OCI-LY7 (cell line): ENCODE data around the gene PRR7. TPM values are rescaled to one million over a fixed set of nuclear protein-coding genes. Genes with fewer than 3 reads are reported as not detected.

Source experiments
- BruUV-seq: library from RNA; stranded (reverse); fragments of 400-500 nt; replicated peaks from 2 replicates; lab custom pipeline; 2021; lab: Mats Ljungman, UMichigan
- CTCF ChIA-PET: fragments of 300-600 bp; sonication (Branson Sonifier 250); formaldehyde crosslinking; loops from one replicate; lab custom pipeline; 2022; ENCODE audit warnings: antibody characterized with exemption; ENCODE audit not compliant: unreplicated experiment; lab: Charles Lee
- POLR2A ChIA-PET: fragments of 300-600 bp; sonication (Branson Sonifier 250); formaldehyde crosslinking; loops from one replicate; lab custom pipeline; 2022; ENCODE audit warnings: antibody characterized with exemption; lab: Charles Lee
- DNase-seq: peaks from one replicate; pipeline ENCODE4 v3.0.0-alpha.2; 2015; ENCODE audit warnings: low spot score
- H2AFZ ChIP-seq: fragments of 200-600 bp; sonication (generic), shearing (Covaris generic); 2 replicates; pipeline ENCODE4 v1.6.1; 2014; ENCODE audit warnings: mild to moderate bottlenecking, antibody characterized with exemption, low read length, moderate library complexity
- H3K27ac ChIP-seq: fragments of 200-600 bp; sonication (generic); 2 replicates; pipeline ENCODE4 v1.5.1; 2014; ENCODE audit warnings: mixed run types, low read depth, mild to moderate bottlenecking, moderate library complexity, low read length, inconsistent platforms; ENCODE audit not compliant: poor library complexity, severe bottlenecking
- H3K36me3 ChIP-seq: fragments of 200-600 bp; sonication (generic); 2 replicates; pipeline ENCODE4 v1.6.1; 2014; ENCODE audit warnings: mild to moderate bottlenecking, antibody characterized with exemption, low read length, moderate library complexity, mixed read lengths; ENCODE audit not compliant: insufficient read depth
- H3K4me1 ChIP-seq: fragments of 200-600 bp; sonication (generic); 2 replicates; pipeline ENCODE4 v1.5.1; 2014; ENCODE audit warnings: mild to moderate bottlenecking, low read length; ENCODE audit not compliant: insufficient read depth, poor library complexity, severe bottlenecking
- H3K4me2 ChIP-seq: fragments of 200-600 bp; sonication (generic); 2 replicates; pipeline ENCODE4 v1.6.1; 2014; ENCODE audit warnings: mild to moderate bottlenecking, low read length
- H3K4me3 ChIP-seq: fragments of 200-600 bp; sonication (generic); 2 replicates; pipeline ENCODE4 v1.5.1; 2014; ENCODE audit warnings: mild to moderate bottlenecking, low read depth, low read length; ENCODE audit not compliant: poor library complexity, severe bottlenecking
- H3K79me2 ChIP-seq: fragments of 200-600 bp; sonication (generic); 2 replicates; pipeline ENCODE4 v1.6.1; 2016; ENCODE audit warnings: low read depth, mild to moderate bottlenecking, low read length, moderate library complexity, mixed read lengths; ENCODE audit not compliant: insufficient read depth
- H3K9me2 ChIP-seq: fragments of 200-600 bp; sonication (generic); 2 replicates; pipeline ENCODE4 v1.6.1; 2016; ENCODE audit warnings: mild to moderate bottlenecking, low read length, mixed read lengths; ENCODE audit not compliant: insufficient read depth
- H3K9me3 ChIP-seq: fragments of 200-600 bp; sonication (generic); 2 replicates; pipeline ENCODE4 v1.6.1; 2014; ENCODE audit warnings: mild to moderate bottlenecking, mixed run types, low read length, mixed read lengths
- H4K20me1 ChIP-seq: fragments of 200-600 bp; sonication (generic); 2 replicates; pipeline ENCODE4 v1.6.1; 2014; ENCODE audit warnings: mild to moderate bottlenecking, antibody characterized with exemption, low read length, moderate library complexity, mixed read lengths; ENCODE audit not compliant: insufficient read depth
- CTCF ChIP-seq: fragments of 200-600 bp; sonication (generic); conservative IDR thresholded peaks from 2 replicates; pipeline ENCODE4 v1.5.1; 2014; ENCODE audit warnings: mild to moderate bottlenecking, antibody characterized with exemption, low read length, moderate library complexity, mixed read lengths
- EZH2phosphoT487 ChIP-seq: fragments of 200-600 bp; sonication (generic); IDR thresholded peaks from 2 replicates; pipeline ENCODE4 v1.6.1; 2018; ENCODE audit warnings: low read depth, borderline replicate concordance, mild to moderate bottlenecking, mixed run types, antibody characterized with exemption, low read length, moderate library complexity, mixed read lengths
- intact Hi-C: fragments of 100-400 bp; cut with micrococcal nuclease; formaldehyde crosslinking; loops from one replicate; pipeline ENCODE4 v1.10.0; 2022; ENCODE audit not compliant: unreplicated experiment
- total RNA-seq, 2 experiments: library from RNA; depleted of rRNA in 1 of 2; stranded (reverse); fragments of >200 nt in 1 of 2; shearing (Covaris generic) in 1 of 2; gene quantifications; 2 replicates each; pipeline ENCODE4 v1.2.3, GENCODE V29; 2014 to 2022

The PRR7 gene
- total RNA-seq, 2 experiments from 2014 or later: 12.8 to 13.6 TPM

GRCh38 chr5:177475563-177476427, 29.2 kb downstream of the PRR7 start:
- ChIA-PET CTCF (interaction anchor here (0.6 kb wide), 2 partner anchors 12 to 93 kb away, joined by 3 to 4 read pairs; no protein-coding TSS in a partner anchor), POLR2A (no interaction called here)
- Histone ChIP-seq H2AFZ (no peak overlapping the region), H3K36me3 (no peaks in the 10 kb centered on the region), H4K20me1 (no peaks in the 10 kb centered on the region), H3K4me3 (no peak overlapping the region), H3K9me2 (no peaks in the 10 kb centered on the region), H3K9me3 (no peaks in the 10 kb centered on the region), H3K79me2 (no peaks in the 10 kb centered on the region), H3K4me2 (no peak overlapping the region), H3K4me1 (peaks cover 10% of the 10 kb centered on the region), H3K27ac (no peak overlapping the region)
- intact Hi-C loops: no loop called here
- no peak for DNase-seq
- no TSS peak for BruUV-seq
- TF ChIP-seq CTCF: no peak

GRCh38 chr5:177476531-177477233, 30.1 kb downstream of the PRR7 start:
- BruUV-seq: no TSS peak
- peaks cover 10% of the 10 kb centered on the region for H3K4me1 ChIP-seq
- H3K27ac ChIP-seq: no peak overlapping the region
- H2AFZ ChIP-seq: no peak overlapping the region
- intact Hi-C loops: no loop called here
- POLR2A ChIA-PET: no interaction called here
- H3K4me3 ChIP-seq: no peak overlapping the region
- CTCF ChIA-PET: interaction anchor here (0.6 kb wide), 1 partner anchor 94 kb away, joined by 4 read pairs; no protein-coding TSS in a partner anchor
- no peaks in the 10 kb centered on the region for H3K9me3 ChIP-seq
- no peak for TF ChIP-seq CTCF
- TF ChIP-seq EZH2phosphoT487: no peak
- no peak for DNase-seq
- no peaks in the 10 kb centered on the region for H4K20me1 ChIP-seq
- no peaks in the 10 kb centered on the region for H3K9me2 ChIP-seq
- no peak overlapping the region for H3K4me2 ChIP-seq
- H3K79me2 ChIP-seq: no peaks in the 10 kb centered on the region
- no peaks in the 10 kb centered on the region for H3K36me3 ChIP-seq
